Mesenteric fat pad (tissue), 1 donor: ENCODE results near the gene DHODH. TPM values are rescaled to one million over a fixed set of nuclear protein-coding genes. Genes with fewer than 3 reads are reported as not detected.
"Not testable (repeated sequence)": the region's sequence is repeated elsewhere in the genome, so short reads cannot be mapped to it uniquely, and the experiment has no call there.

ENCODE experiments used
- DNase-seq: peaks from one replicate; pipeline ENCODE4 v3.0.0-alpha.2; 2020; ENCODE audit warnings: low spot score
- total RNA-seq: library from RNA; stranded (reverse); fragmentation: NEBNext Ultra II Directional; extraction: Animal tissue kit (Norgen Biotek cat#: 25700); gene quantifications from one replicate; pipeline ENCODE4 v1.2.1, GENCODE V29; 2021
- donor health status: DM: yes; HTN: yes; CAD: no.

Gene DHODH
- total RNA-seq, 1 donor from 2014 or later = 8.4 TPM

DNA sequence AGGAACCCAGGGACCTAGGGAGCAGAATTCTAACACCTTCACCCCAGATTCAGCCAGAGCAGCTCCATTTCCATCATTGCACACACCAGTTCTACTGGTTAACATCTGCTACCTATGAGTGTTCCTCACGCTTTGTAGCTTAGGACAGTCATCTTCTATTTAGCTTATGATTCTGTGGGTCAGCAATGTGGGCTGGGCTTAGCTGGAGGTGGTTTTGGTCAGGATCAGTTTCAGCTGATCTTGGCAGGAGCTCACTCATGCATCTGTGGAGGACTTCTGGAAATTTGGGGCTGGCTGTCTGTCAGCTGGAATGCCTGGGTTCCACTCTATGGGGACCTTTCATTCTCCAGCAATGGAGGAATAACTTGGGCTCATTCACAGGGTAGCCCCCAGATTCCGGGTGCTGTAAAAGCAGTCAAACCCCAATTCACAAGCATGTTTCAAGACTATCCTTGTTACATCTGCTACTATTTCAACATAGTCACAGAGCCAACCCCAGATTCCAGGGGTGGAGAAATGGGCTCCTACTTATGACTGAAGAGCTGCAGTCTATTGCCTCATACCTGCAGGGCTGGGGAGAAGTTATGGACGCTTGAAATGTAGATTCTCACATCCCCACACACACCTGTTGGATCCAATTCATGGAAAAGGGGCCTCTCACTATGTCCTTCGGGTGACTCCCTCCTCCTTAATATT is 42.4 kb downstream of the DHODH start:
- DNase-seq = no peak

DNA sequence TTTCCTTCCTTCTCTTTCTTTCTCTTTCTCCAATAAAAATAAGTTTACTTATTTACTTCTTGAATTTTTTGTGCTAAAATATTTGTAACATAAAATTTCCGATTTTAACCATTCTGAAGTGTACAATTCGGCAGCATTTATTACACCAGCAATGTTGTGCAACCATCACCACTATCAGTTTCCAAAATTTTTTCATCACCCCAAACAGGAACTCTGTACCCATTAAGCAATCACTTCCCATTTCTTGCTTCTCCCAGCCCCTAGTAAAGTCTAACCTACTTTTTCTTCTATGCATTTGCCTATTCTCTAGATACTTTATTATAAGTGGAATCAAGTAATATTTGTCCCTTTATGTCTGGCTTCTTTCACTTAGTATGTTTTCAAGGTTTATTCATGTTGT is 43.3 kb downstream of the DHODH start:
- no peak for DNase-seq

- DNase-seq = not testable (repeated sequence)
Measured at GRCh38 chr16:72054254-72054847, 45.8 kb downstream of the DHODH start, which contains the start of gene HP. TSS of gene HP (plus strand) at chr16:72054505. CDS start at chr16:72054653, 148 bp downstream.

DNA sequence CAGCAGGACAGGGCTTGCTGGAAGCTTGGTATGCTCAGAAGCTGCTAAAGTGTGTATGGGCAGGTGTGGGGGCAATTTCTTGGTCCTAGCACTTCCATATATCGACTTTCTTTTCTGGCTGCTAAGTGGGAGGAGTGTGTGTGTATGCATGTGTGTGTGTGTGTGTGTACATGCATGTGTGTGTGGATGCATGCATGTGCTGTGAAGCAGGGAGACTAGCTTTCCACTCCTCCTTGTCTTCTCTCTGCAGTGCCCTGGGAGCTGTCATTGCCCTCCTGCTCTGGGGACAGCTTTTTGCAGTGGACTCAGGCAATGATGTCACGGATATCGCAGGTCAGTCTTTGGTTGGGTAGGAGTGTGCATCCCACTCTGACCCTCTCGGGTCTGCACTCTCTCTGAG is 47.4 kb downstream of the DHODH start:
- no peak for DNase-seq

GRCh38 chr16:72057313-72057712 is 48.8 kb downstream of the DHODH start:
- DNase-seq = not testable (repeated sequence)

DNA sequence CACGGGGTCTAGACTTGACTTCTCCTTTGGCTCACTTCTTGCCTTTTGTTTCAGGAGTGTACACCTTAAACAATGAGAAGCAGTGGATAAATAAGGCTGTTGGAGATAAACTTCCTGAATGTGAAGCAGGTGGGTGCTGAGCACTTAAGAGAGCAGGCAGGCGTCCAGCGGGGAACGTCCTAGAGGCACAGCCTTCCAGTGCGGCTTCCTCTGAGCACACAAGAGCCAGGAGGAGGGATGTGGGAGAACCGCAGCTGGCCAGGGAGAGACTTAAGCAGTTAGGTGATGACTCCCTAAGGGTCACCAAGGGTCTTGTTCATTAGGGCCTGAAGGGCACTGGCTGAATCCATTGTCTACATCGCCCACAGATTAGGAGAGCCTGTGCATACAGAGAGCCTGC is 50.5 kb downstream of the DHODH start:
- DNase-seq = not testable (repeated sequence)

GRCh38 chr16:72060405-72060804 is 51.9 kb downstream of the DHODH start:
- no peak for DNase-seq

GRCh38 chr16:72061564-72061963 is 53.0 kb downstream of the DHODH start:
- DNase-seq = no peak

GRCh38 chr16:72064361-72064894 is 55.9 kb downstream of the DHODH start:
- DNase-seq = no peak

GRCh38 chr16:72066747-72067146 is 58.2 kb downstream of the DHODH start:
- DNase-seq = no peak

- DNase-seq = no peak
Measured at GRCh38 chr16:72068930-72069329, 60.4 kb downstream of the DHODH start.

DNA sequence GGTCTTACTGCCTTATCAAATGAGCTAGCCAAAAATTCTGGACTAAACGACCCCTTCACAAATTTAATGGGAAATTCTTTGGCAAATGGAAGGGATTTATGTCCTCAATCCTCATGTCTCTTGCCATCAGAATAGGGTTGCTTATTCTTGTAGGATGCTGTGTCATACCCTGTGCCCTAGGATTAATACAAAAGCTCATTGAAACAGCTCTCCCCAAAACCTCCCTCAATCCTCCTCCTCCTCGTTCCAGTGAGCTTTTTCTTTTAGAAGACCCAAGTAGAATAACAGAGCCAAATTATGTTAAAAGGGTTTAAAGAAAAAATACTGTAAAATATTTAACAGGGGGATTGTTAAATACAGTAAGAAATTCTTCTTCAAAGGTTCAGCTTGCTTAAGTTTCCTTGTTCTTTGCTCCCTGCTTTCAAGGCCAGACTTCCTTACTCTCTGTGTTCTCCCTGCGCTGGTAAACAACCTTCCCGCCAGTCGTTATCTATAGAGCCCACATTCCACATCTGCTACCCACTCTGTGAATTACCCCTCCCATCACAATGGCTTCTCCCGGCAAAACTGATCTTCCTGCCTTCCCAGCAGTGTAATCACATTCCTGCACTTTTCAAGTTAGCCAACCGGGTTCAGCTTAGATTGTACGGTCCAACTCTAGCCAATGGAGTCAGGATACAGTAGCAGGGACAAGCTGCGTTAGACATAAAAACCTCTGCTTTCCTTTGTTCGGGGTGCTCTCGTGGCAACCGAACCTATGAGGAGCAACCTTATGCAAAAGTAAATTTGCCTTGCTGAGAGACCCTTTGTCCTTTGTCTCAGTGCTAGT is 64.2 kb downstream of the DHODH start:
- DNase-seq = no peak

DNA sequence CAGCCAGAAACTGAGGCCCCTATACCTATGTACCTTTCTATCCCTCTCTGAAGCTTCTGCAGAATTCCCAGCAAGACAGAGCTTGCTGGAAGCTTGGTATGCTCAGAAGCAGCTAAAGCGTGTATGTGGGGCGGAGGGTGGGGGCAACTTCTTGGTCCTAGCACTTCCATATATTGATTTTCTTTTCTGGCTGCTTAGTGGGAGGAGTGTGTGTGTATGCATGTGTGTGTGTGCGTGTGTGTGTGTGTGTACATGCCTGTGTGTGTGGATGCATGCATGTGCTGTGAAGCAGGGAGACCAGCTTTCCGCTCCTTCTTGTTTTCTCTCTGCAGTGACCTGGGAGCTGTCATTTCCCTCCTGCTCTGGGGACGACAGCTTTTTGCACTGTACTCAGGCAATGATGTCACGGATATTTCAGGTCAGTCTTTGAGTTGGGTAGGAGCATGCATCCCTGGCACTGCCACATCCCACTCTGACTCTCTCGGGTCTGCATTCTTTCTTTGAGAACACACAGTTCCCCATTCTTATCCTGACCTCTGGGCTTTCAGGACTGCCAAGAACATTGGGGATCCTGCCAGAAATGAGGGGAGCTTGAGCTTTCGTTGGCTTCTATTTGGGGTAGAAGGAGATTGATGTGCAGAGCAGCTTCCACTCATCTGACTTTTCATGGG is 65.2 kb downstream of the DHODH start:
- no peak for DNase-seq

DNA sequence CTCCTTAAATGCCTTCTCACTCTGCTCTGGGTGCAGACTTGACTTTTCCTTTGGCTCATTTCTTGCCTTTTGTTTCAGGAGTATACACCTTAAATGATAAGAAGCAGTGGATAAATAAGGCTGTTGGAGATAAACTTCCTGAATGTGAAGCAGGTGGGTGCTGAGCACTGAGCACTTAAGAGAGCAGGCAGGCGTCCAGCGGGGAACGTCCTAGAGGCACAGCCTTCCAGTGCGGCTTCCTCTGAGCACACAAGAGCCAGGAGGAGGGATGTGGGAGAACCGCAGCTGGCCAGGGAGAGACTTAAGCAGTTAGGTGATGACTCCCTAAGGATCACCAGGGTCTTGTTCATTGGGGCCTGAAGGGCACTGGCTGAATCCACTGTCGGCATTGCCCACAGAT is 66.5 kb downstream of the DHODH start:
- DNase-seq = not testable (repeated sequence)

Other genes with a start within 250 kb of the DHODH start
- gene AP1G1, start 199.9 kb upstream of the DHODH start, total RNA-seq = 95.8 TPM
- gene ATXN1L, start 162.8 kb upstream of the DHODH start, total RNA-seq = 44.4 TPM
- gene ZNF821, start 124.6 kb upstream of the DHODH start, total RNA-seq = 6.7 TPM
- gene IST1, start 113.2 kb upstream of the DHODH start, total RNA-seq = 171 TPM
- 0.55 TPM for gene PKD1L3, start 8.3 kb upstream of the DHODH start, total RNA-seq
- 63.2 TPM for gene HP, start 45.8 kb downstream of the DHODH start, total RNA-seq
- gene HPR, start 54.5 kb downstream of the DHODH start, total RNA-seq = 0.48 TPM
- 7.7 TPM for gene TXNL4B, start 84.9 kb downstream of the DHODH start, total RNA-seq
- 53.4 TPM for gene DHX38, start 85.1 kb downstream of the DHODH start, total RNA-seq
- 0.39 TPM for gene PMFBP1, start 163.4 kb downstream of the DHODH start, total RNA-seq